ENCODE measurements around the gene CPLANE2. TPM values are rescaled to one million over a fixed set of nuclear protein-coding genes. Genes with fewer than 3 reads are reported as not detected.

CPLANE2 gene
- total and polyA plus RNA-seq, 7 donors = 2.5 to 7.4 (median 3.7) TPM

DNA sequence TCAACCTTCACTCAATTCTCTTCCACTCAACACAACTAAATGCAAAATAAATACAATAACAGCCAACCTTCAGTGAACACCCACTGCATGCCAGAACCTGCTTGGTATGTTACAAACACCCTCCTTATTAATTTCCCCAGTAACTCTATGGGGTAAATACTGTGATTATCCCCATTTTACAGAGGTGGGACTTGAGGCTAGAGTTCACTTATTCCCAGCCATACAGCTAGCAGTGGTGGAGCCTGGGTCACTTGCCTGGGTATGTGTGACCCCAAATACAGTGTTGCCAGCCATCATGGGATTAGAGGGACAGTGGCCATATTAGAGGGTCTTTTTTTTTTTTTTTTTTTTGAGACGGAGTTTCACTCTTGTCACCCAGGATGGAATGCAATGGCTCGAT is 1.6 kb downstream of the CPLANE2 start:
- H3K4me3 ChIP-seq = no peak overlapping the region
- DNase-seq = no peak
- H3K27me3 ChIP-seq = no peaks in the 10 kb centered on the region
- intact Hi-C loops (cut with DNase I) = no loop called here
- 93 to 99% methylated on average over 2 of the region's 2 CpGs for WGBS, 2 donors
- TF ChIP-seq, protein P1, sequence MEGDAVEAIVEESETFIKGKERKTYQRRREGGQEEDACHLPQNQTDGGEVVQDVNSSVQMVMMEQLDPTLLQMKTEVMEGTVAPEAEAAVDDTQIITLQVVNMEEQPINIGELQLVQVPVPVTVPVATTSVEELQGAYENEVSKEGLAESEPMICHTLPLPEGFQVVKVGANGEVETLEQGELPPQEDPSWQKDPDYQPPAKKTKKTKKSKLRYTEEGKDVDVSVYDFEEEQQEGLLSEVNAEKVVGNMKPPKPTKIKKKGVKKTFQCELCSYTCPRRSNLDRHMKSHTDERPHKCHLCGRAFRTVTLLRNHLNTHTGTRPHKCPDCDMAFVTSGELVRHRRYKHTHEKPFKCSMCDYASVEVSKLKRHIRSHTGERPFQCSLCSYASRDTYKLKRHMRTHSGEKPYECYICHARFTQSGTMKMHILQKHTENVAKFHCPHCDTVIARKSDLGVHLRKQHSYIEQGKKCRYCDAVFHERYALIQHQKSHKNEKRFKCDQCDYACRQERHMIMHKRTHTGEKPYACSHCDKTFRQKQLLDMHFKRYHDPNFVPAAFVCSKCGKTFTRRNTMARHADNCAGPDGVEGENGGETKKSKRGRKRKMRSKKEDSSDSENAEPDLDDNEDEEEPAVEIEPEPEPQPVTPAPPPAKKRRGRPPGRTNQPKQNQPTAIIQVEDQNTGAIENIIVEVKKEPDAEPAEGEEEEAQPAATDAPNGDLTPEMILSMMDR (IDR thresholded peaks at IDR 0.05) = no peak
- TF ChIP-seq EP300 (IDR thresholded peaks at IDR 0.05) (no peak), POLR2AphosphoS5 (IDR thresholded peaks at IDR 0.05) (no peak), POLR2A (IDR thresholded peaks at IDR 0.05) (no peak)
- peaks cover 0 to 18% (median 13%) of the 10 kb centered on the region in 4 donors for H3K4me1 ChIP-seq
- H3K36me3 ChIP-seq = peaks cover 0 to 6% (median 0%) of the 10 kb centered on the region in 4 donors
- H3K27ac ChIP-seq = no peak overlapping the region
- no peaks in the 10 kb centered on the region for H3K9me3 ChIP-seq

DNA sequence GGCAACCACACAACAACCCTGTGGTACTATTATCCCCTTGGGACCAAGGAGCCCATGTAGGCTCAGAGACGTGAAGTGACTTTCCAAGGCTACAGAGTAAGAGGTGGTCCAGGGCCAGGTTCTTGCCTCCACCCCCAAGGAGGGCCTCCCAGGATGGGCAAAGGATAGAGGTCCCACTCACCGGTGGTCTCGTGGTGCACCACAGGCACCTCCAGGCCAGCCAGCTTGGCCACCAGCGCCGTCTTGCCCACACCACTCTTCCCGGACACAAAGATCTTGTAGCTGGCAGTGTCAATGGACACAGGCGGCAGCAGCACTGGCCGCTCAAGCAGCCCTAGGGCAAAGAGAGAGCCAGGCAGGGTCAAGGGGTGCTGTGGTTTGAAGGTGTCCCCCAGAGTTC is 3.6 kb downstream of the CPLANE2 start:
- Histone ChIP-seq H3K27ac (no peak overlapping the region), H3K27me3 (peaks cover 0 to 1% (median under 1%) of the 10 kb centered on the region in 3 donors), H3K9me3 (no peaks in the 10 kb centered on the region), H3K36me3 (peaks cover 0 to 6% (median 0%) of the 10 kb centered on the region in 4 donors), H3K4me3 (no peak overlapping the region), H3K4me1 (peaks cover 0 to 18% (median 13%) of the 10 kb centered on the region in 4 donors)
- no peak for DNase-seq
- TF ChIP-seq POLR2AphosphoS5 (IDR thresholded peaks at IDR 0.05) = no peak
- no peak for TF ChIP-seq EP300 (IDR thresholded peaks at IDR 0.05)
- no peak for TF ChIP-seq POLR2A (IDR thresholded peaks at IDR 0.05)
- TF ChIP-seq, protein P1 (IDR thresholded peaks at IDR 0.05) = no peak
- intact Hi-C loops (cut with DNase I) = no loop called here
- WGBS, 2 donors = 97% methylated on average over 8 of the region's 8 CpGs

DNA sequence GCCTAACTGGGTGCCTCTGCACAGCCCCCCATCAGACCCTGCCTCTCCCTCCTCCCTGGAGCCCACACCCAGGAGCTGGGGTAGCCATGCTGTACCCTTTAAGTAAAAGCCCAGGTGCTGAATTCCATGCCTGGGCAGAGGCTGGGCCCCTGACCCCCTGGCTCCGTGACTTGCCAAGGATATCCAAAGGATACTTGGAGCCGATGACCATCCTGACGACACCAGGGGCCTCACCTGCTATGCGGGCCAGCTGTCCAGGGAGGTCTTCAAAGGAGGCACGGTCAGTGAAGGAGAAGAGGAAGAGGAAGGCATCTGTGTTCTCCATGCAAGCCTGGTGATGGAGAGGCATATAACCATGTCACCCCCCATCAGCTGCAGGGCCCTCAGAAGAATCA is 4.7 kb downstream of the CPLANE2 start:
- no peak for DNase-seq
- Histone ChIP-seq H3K36me3 (peaks cover 0 to 6% (median 0%) of the 10 kb centered on the region in 4 donors), H3K9me3 (no peaks in the 10 kb centered on the region), H3K4me1 (peaks cover 0 to 14% (median 6%) of the 10 kb centered on the region in 4 donors), H3K27me3 (peaks cover 5 to 12% (median 11%) of the 10 kb centered on the region in 3 donors), H3K27ac (no peak overlapping the region), H3K4me3 (no peak overlapping the region)
- WGBS, 2 donors = 96 to 97% methylated on average over 5 of the region's 5 CpGs
- TF ChIP-seq, protein P1 (IDR thresholded peaks at IDR 0.05) = no peak
- TF ChIP-seq EP300 (IDR thresholded peaks at IDR 0.05) (no peak), POLR2A (IDR thresholded peaks at IDR 0.05) (no peak), POLR2AphosphoS5 (IDR thresholded peaks at IDR 0.05) (no peak)
- intact Hi-C loops (cut with DNase I) = no loop called here

DNA sequence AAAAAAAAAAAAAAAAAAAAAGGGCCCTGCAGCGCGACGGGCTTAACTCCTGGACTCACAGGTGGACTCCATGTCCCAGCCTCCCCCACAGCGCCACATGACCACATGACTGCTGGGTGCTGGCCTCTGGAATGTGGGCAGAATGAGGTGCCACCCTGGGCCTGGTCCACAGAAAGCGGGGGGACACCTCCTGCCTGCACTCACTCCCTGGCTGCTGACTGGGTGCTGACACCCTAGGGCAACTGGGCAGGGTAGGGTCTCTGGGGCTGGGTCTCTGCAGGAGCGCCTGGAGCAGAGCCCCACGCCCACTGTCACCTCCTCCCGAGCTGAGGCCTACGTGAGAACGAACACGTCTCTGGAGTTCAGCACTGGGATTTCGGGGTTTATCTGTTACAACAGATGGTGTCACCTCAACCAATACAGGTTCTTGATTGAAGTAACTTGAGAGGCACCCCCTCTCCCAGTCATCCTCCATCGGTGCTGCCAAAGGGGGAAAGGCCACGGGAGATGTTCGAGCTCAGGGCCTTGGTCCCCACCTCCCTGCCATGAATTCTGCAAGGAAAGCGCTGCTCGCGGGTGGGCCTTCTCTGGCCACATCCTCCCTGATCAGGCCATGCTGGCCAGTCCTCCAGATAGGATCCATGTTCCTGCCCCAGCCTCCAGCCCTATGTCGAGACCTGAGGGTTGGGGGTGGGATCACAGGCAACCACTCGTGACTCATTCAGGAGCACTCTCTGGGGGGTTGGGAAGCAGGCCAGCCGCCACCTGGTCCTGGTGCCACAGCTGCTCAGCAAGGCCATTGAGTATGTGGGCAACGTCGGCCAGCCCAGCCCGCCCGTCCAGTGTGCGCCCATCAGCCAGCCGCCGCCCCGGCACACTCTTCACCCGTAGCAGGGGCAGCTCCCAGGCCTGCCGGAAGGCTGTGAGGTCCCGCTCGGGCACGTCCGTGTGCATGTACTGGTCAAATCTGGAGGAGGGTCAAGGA is 5.4 kb downstream of the CPLANE2 start:
- TF ChIP-seq POLR2AphosphoS5 (IDR thresholded peaks at IDR 0.05) (no peak), POLR2A (IDR thresholded peaks at IDR 0.05) (no peak), EP300 (IDR thresholded peaks at IDR 0.05) (no peak)
- TF ChIP-seq, protein P1 (IDR thresholded peaks at IDR 0.05) = no peak
- no peak overlapping the region for H3K27ac ChIP-seq
- H3K4me3 ChIP-seq = no peak overlapping the region
- peaks cover 0 to 16% (median 10%) of the 10 kb centered on the region in 4 donors for H3K4me1 ChIP-seq
- H3K36me3 ChIP-seq = peaks cover 0 to 6% (median 0%) of the 10 kb centered on the region in 4 donors
- H3K9me3 ChIP-seq = no peaks in the 10 kb centered on the region
- 93 to 95% methylated on average over 35 of the region's 35 CpGs for WGBS, 2 donors
- intact Hi-C loops (cut with DNase I) = no loop called here
- no peak for DNase-seq
- H3K27me3 ChIP-seq = peaks cover 12 to 19% (median 18%) of the 10 kb centered on the region in 3 donors

Measured in sigmoid colon (tissue), 7 donors.